ENCODE data around the gene IFT20. TPM values are rescaled to one million over a fixed set of nuclear protein-coding genes. Genes with fewer than 3 reads are reported as not detected.

Gene IFT20
- total and polyA plus RNA-seq, 2 of the 13 experiments (the other 11 are each of a cell fraction or from before 2014, with no cell fraction given), result 28.0 to 37.8 TPM

DNA sequence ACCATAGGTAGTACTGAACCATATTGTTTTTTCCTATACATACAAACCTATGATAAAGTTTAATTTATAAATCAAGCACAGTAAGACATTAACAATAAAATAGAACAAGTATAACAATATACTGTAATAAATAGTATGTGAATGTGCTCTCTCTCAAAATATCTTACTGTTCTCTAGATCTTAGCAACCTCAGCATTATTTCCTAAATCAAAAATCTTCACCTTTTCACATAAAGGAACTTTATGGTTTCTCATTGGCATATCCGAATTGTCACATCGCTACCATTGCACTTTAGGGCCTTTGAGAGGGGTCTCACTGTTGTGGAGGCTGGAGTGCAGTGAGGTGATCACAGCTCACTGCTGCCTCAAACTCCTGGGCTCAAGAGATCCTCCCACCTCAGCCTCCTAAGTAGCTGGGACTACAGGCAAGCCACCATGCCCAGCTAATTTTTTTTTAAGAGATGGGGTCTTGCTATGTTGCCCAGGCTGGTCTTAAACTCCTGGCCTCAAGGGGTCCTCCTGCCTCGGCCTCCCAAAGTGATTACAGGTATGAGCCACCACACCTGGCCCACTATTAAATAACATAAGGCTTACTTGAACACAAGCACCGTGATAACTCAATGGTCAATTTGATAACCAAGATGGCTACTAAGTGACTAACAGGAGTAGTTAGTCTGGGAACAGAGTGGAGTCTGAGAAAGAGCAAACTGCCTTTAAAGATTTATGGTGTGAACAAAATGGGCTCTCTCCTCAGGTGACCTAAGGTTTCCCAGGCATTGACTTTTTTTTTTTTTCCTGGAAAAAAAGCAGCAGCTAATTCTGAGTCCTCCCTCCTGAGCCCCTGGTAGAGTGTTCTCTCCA lies 19.2 kb downstream of the IFT20 start:
- no peak overlapping the region for H3K27ac ChIP-seq (ENCODE audit: extremely low read length, insufficient read depth, low read length)
- no peak for FAIRE-seq
- no TSS peak for BruUV-seq (replicated peaks)
- DNase-seq (ENCODE audit: low spot score), result no peak
- no peak overlapping the region for H3K4me2 ChIP-seq (ENCODE audit: low read depth, low read length)
- no peak overlapping the region for H3K4me3 ChIP-seq (replicated peaks in 1 of 3; ENCODE audit: insufficient read depth in 1 of 3, low read depth in 2 of 3, low read length in 3 of 3)
- POLR2A ChIA-PET, result interaction anchor here (5.8 kb wide), 1 partner anchor 20 kb away, joined by 41 read pairs; the partner anchor contains the start of genes IFT20 and TNFAIP1
- no peaks in the 10 kb centered on the region; a peak in 1 of 5 replicates for H3K36me3 ChIP-seq (replicated peaks in 1 of 2; ENCODE audit: control insufficient read depth in 1 of 2, insufficient read depth in 2 of 2, low read length in 2 of 2)
- H4K20me1 ChIP-seq (ENCODE audit: insufficient read depth, low read length), result peaks cover 4% of the 10 kb centered on the region; the same call in 1 of the 2 replicates
- no peak overlapping the region for H3K9ac ChIP-seq (ENCODE audit: insufficient read depth, low read depth, low read length)
- peak; percentile 83 for TF ChIP-seq ZNF121 (CRISPR knock-in tag; IDR thresholded peaks at IDR 0.05)
- TF ChIP-seq, protein P1, sequence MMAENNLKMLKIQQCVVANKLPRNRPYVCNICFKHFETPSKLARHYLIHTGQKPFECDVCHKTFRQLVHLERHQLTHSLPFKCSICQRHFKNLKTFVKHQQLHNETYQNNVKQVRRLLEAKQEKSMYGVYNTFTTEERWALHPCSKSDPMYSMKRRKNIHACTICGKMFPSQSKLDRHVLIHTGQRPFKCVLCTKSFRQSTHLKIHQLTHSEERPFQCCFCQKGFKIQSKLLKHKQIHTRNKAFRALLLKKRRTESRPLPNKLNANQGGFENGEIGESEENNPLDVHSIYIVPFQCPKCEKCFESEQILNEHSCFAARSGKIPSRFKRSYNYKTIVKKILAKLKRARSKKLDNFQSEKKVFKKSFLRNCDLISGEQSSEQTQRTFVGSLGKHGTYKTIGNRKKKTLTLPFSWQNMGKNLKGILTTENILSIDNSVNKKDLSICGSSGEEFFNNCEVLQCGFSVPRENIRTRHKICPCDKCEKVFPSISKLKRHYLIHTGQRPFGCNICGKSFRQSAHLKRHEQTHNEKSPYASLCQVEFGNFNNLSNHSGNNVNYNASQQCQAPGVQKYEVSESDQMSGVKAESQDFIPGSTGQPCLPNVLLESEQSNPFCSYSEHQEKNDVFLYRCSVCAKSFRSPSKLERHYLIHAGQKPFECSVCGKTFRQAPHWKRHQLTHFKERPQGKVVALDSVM (CRISPR knock-in tag; IDR thresholded peaks at IDR 0.05), result peak; percentile 59; the same call in 1 of the 2 replicates
- TF ChIP-seq ERF (CRISPR knock-in tag; IDR thresholded peaks at IDR 0.05), result no peak
- TF ChIP-seq MAFK (conservative IDR thresholded peaks at IDR 0.05 in 1 of 2, IDR thresholded peaks at IDR 0.05 in 1 of 2; ENCODE audit: low read length in 2 of 2), result peak; percentile 28 to 64; a peak in 3 of 4 replicates
- no peak for TF ChIP-seq YY1 (IDR thresholded peaks at IDR 0.05; ENCODE audit: insufficient read depth, insufficient replicate concordance, low read depth, low read length)
- TF ChIP-seq NAIF1 (CRISPR knock-in tag; IDR thresholded peaks at IDR 0.05; ENCODE audit: borderline replicate concordance), result no peak
- no peak for TF ChIP-seq MAZ (IDR thresholded peaks at IDR 0.05; ENCODE audit: borderline replicate concordance, low read depth, low read length)
- TF ChIP-seq MAZ (CRISPR knock-in tag; IDR thresholded peaks at IDR 0.05; ENCODE audit: low read depth), result no peak
- TF ChIP-seq ZNF17 (CRISPR knock-in tag; IDR thresholded peaks at IDR 0.05), result no peak
- TF ChIP-seq CC2D1A (CRISPR knock-in tag; IDR thresholded peaks at IDR 0.05), result no peak
- peak; percentile 45; the same call in 1 of the 2 replicates for TF ChIP-seq MAFF (IDR thresholded peaks at IDR 0.05; ENCODE audit: low read depth, low read length)
- peaks cover 27% of the 10 kb centered on the region for H3K79me2 ChIP-seq (ENCODE audit: insufficient read depth, low read length)
- intact Hi-C loops (cut with micrococcal nuclease; ENCODE audit: unreplicated experiment) (no loop called here), in situ Hi-C loops (cut with HindIII; ENCODE audit: extremely low pct_ligation_motif_present, low pct_unique_long_range_greater_than_20kb) (loop anchor here (25.0 kb wide), 1 partner anchor 279 kb away; the partner anchor contains the start of gene NLK)
- no peaks in the 10 kb centered on the region; a peak in 1 of 5 replicates for H3K27me3 ChIP-seq (ENCODE audit: control insufficient read depth in 1 of 2, insufficient read depth in 2 of 2, low read length in 2 of 2)
- 68% methylated on average over 4 of the region's 4 CpGs for WGBS (ENCODE audit: low lambda C conversion rate)
- ATAC-seq, result no peak
- H2AFZ ChIP-seq (ENCODE audit: low read length), result no peak overlapping the region
- H3K9me3 ChIP-seq (ENCODE audit: low read length), result no peaks in the 10 kb centered on the region
- CTCF ChIA-PET (ENCODE audit: low intra/inter-chr PET ratio, low total read pairs), result no interaction called here
- peaks cover 33% of the 10 kb centered on the region for H3K4me1 ChIP-seq (ENCODE audit: insufficient read depth, low read length)

All from HepG2 (cell line).